PFSK-1 (cell line): ENCODE results near the gene KLHL2.

ENCODE experiments used
- POLR2AphosphoS5 ChIP-seq: IDR thresholded peaks from 2 replicates; pipeline ENCODE4 v1.6.1; 2012; ENCODE audit warnings: low read depth, mild to moderate bottlenecking, control low read depth, low read length, moderate library complexity
- SIN3A ChIP-seq: IDR thresholded peaks from 2 replicates; pipeline ENCODE4 v1.6.1; 2012; ENCODE audit warnings: mild to moderate bottlenecking, low read length, moderate library complexity, borderline replicate concordance; ENCODE audit not compliant: insufficient read depth

GRCh38 chr4:165364452-165365080, 157.2 kb downstream of the KLHL2 start:
- TF ChIP-seq POLR2AphosphoS5 (no peak), SIN3A (no peak)
